Tibial nerve (tissue), 4 donors: ENCODE results near the gene TRAPPC6A.

Experiments used
- CTCF ChIP-seq, 5 experiments: fragments of 200-600 bp in 3 of 5; fragments of 450-650 bp in 2 of 5; sonication (generic) in 3 of 5; IDR thresholded peaks; one replicate each; pipeline ENCODE4 v1.5.1; 2016 to 2019; ENCODE audit warnings: antibody characterized with exemption in 5 of 5, mild to moderate bottlenecking in 3 of 5, moderate library complexity in 2 of 5
- EP300 ChIP-seq, 2 donors: sonication (generic); formaldehyde crosslinking; IDR thresholded peaks; one replicate each; pipeline ENCODE4 v1.6.1; 2017; ENCODE audit warnings: antibody characterized with exemption in 2 of 2, mild to moderate bottlenecking in 1 of 2
- POLR2A ChIP-seq, 2 donors: fragments of 450-650 bp; IDR thresholded peaks; one replicate each; pipeline ENCODE4 v1.6.1; 2017; ENCODE audit warnings: antibody characterized with exemption in 2 of 2, mild to moderate bottlenecking in 2 of 2, moderate library complexity in 2 of 2

- TF ChIP-seq CTCF (IDR thresholded peaks at IDR 0.05), result no peak
- TF ChIP-seq EP300 (IDR thresholded peaks at IDR 0.05), result no peak
- TF ChIP-seq POLR2A (IDR thresholded peaks at IDR 0.05), result no peak
These were observed 55.2 kb downstream of the TRAPPC6A start for GRCh38 chr19:45122832-45123231.
